ENCODE measurements around the gene POU1F1. TPM values are rescaled to one million over a fixed set of nuclear protein-coding genes. Genes with fewer than 3 reads are reported as not detected.
"Not testable (repeated sequence)": the region's sequence is repeated elsewhere in the genome, so short reads cannot be mapped to it uniquely, and the experiment has no call there.

Gene POU1F1
- total RNA-seq, 1 donor from 2014 or later = not detected

- no peaks in the 10 kb centered on the region for H3K9me3 Mint-ChIP-seq
- no peak overlapping the region for H3K27ac Mint-ChIP-seq (ENCODE audit: unreplicated experiment)
- H3K36me3 Mint-ChIP-seq (ENCODE audit: low read depth) = no peaks in the 10 kb centered on the region
- no peaks in the 10 kb centered on the region for H3K27me3 Mint-ChIP-seq (ENCODE audit: low read depth)
- TF ChIP-seq CTCF (conservative IDR thresholded peaks at IDR 0.05) = no peak
- no peak overlapping the region for H3K4me3 Mint-ChIP-seq
- no peaks in the 10 kb centered on the region for H3K4me1 Mint-ChIP-seq
- no peak for DNase-seq (ENCODE audit: low read depth, low spot score)
These were observed 26.4 kb downstream of the POU1F1 start for GRCh38 chr3:87250009-87250408.

DNA sequence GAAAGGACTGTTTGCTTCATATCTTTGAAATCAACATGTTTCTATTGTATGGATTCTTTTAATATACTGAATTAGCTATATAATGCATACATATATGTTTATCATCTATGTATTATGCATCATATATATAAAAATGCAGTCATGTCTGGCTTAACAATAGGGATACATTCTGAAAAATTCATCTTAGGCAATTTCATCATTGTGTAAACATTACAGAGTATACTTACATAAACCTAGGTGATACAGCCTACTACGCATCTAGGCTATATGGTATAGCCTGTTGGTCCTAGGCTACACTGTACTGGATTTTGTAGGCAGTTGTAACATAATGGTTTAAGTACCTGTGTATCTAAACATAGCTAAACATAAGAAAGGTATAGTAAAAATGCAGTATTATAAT, 27.6 kb downstream of the POU1F1 start:
- H3K27ac Mint-ChIP-seq (ENCODE audit: unreplicated experiment) = no peak overlapping the region
- DNase-seq (ENCODE audit: low read depth, low spot score) = no peak
- TF ChIP-seq CTCF (conservative IDR thresholded peaks at IDR 0.05) = no peak
- H3K4me3 Mint-ChIP-seq = no peak overlapping the region
- H3K36me3 Mint-ChIP-seq (ENCODE audit: low read depth) = no peaks in the 10 kb centered on the region
- no peaks in the 10 kb centered on the region for H3K4me1 Mint-ChIP-seq
- H3K27me3 Mint-ChIP-seq (ENCODE audit: low read depth) = no peaks in the 10 kb centered on the region
- no peaks in the 10 kb centered on the region for H3K9me3 Mint-ChIP-seq

- not testable (repeated sequence) for DNase-seq (ENCODE audit: low read depth, low spot score); H3K36me3 Mint-ChIP-seq (ENCODE audit: low read depth); H3K4me3 Mint-ChIP-seq; H3K9me3 Mint-ChIP-seq; H3K27ac Mint-ChIP-seq (ENCODE audit: unreplicated experiment); H3K27me3 Mint-ChIP-seq (ENCODE audit: low read depth); H3K4me1 Mint-ChIP-seq
These were observed 28.2 kb downstream of the POU1F1 start for GRCh38 chr3:87248231-87248630.

DNA sequence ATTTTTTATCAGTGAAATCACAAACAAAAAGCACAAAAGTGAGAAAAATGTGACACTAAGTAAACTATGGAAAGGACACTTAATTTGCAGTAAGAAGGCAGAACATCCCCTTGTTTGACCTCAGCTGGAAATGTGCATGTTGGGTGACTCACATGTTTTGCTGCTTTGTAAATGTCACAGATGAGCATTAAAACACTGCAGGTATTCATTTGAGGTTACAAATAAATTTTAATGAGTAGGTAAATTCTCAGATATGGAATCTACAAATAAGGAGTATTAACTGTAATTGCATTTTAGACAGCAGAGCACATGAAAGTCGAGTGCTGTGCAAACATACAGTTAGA, 29.0 kb downstream of the POU1F1 start:
- Mint-ChIP-seq H3K36me3 (ENCODE audit: low read depth) (no peaks in the 10 kb centered on the region), H3K4me1 (no peaks in the 10 kb centered on the region), H3K27ac (ENCODE audit: unreplicated experiment) (no peak overlapping the region), H3K4me3 (no peak overlapping the region), H3K27me3 (ENCODE audit: low read depth) (no peaks in the 10 kb centered on the region), H3K9me3 (no peaks in the 10 kb centered on the region)
- no peak for TF ChIP-seq CTCF (conservative IDR thresholded peaks at IDR 0.05)
- DNase-seq (ENCODE audit: low read depth, low spot score) = no peak

- DNase-seq (ENCODE audit: low read depth, low spot score) = no peak
- Mint-ChIP-seq H3K4me3 (no peak overlapping the region), H3K36me3 (ENCODE audit: low read depth) (no peaks in the 10 kb centered on the region), H3K27me3 (ENCODE audit: low read depth) (no peaks in the 10 kb centered on the region), H3K9me3 (no peaks in the 10 kb centered on the region), H3K4me1 (no peaks in the 10 kb centered on the region), H3K27ac (ENCODE audit: unreplicated experiment) (no peak overlapping the region)
- no peak for TF ChIP-seq CTCF (conservative IDR thresholded peaks at IDR 0.05)
These were observed 29.5 kb downstream of the POU1F1 start for GRCh38 chr3:87246662-87247429.

DNA sequence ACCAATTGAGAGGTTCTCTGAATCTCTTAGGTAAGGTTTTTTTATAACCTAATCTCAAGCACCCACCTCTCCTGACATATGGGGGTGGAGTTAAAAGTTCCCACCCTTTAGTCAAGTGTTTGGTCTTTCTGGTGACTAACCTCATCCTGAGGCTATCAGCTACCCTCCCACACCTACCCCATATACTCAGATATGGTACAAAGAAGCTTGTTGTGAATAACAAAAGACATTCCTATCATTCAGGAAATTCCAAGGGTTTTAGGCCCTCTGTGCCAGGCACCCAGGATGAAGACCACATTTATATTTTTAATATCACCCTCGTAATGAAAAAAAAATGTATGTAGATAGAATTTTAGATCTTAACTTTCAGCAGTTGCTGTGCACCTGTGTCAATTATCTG, 40.3 kb downstream of the POU1F1 start:
- Mint-ChIP-seq H3K4me3 (no peak overlapping the region), H3K4me1 (no peaks in the 10 kb centered on the region), H3K27ac (ENCODE audit: unreplicated experiment) (no peak overlapping the region), H3K9me3 (no peaks in the 10 kb centered on the region), H3K27me3 (ENCODE audit: low read depth) (no peaks in the 10 kb centered on the region), H3K36me3 (ENCODE audit: low read depth) (peaks cover 2% of the 10 kb centered on the region)
- DNase-seq (ENCODE audit: low read depth, low spot score) = no peak
- no peak for TF ChIP-seq CTCF (conservative IDR thresholded peaks at IDR 0.05)
